Uterus (tissue), 4 donors: ENCODE measurements around the gene NFIL3. TPM values are rescaled to one million over a fixed set of nuclear protein-coding genes. Genes with fewer than 3 reads are reported as not detected.

Experiments
- DNase-seq, 2 donors: peaks; one replicate each; pipeline ENCODE4 v3.0.0-alpha.2; 2019 to 2020
- H3K27ac ChIP-seq, 2 donors: fragments of 200-600 bp; sonication (generic); 1 replicate in 1 of 2; 2 replicates in 1 of 2; pipeline ENCODE4 v1.5.1; 2016 to 2018
- H3K27me3 ChIP-seq, 2 donors: fragments of 200-600 bp; sonication (generic); one replicate each; pipeline ENCODE4 v1.5.1; 2018 to 2019; ENCODE audit warnings: control low read depth in 1 of 2
- H3K36me3 ChIP-seq, 2 donors: fragments of 200-600 bp; sonication (generic); one replicate each; pipeline ENCODE4 v1.5.1; 2019; ENCODE audit warnings: control low read depth in 1 of 2
- H3K4me1 ChIP-seq, 2 donors: fragments of 200-600 bp; sonication (generic); one replicate each; pipeline ENCODE4 v1.5.1; 2018 to 2019; ENCODE audit warnings: control low read depth in 1 of 2
- H3K4me3 ChIP-seq, 2 donors: fragments of 200-600 bp; sonication (generic); 1 replicate in 1 of 2; 2 replicates in 1 of 2; pipeline ENCODE4 v1.5.1; 2018 to 2019; ENCODE audit warnings: mild to moderate bottlenecking in 1 of 2
- H3K9me3 ChIP-seq, 2 donors: fragments of 200-600 bp; sonication (generic); one replicate each; pipeline ENCODE4 v1.5.1; 2019; ENCODE audit warnings: control low read depth in 1 of 2
- CTCF ChIP-seq, 4 experiments: fragments of 200-600 bp in 2 of 4; fragments of 450-650 bp in 2 of 4; sonication (generic) in 2 of 4; IDR thresholded peaks; one replicate each; pipeline ENCODE4 v1.5.1; 2016 to 2019; ENCODE audit warnings: antibody characterized with exemption in 4 of 4, mild to moderate bottlenecking in 2 of 4, moderate library complexity in 1 of 4
- POLR2A ChIP-seq, 2 donors: fragments of 450-650 bp; IDR thresholded peaks; one replicate each; pipeline ENCODE4 v1.6.1; 2016; ENCODE audit warnings: antibody characterized with exemption in 2 of 2, mild to moderate bottlenecking in 1 of 2, moderate library complexity in 1 of 2
- intact Hi-C: fragments of 100-400 bp; cut with DNase I; formaldehyde crosslinking; loops from one replicate; pipeline ENCODE4 v1.15.1; 2023; ENCODE audit warnings: low total_unique reads
- total RNA-seq, 4 donors: library from RNA; depleted of rRNA in 3 of 4; stranded (reverse); fragments of >200 nt in 3 of 4; gene quantifications; one replicate each; pipeline versions ENCODE4 v1.1.0 to v1.2.4, GENCODE V29; 2014 to 2023
- donor health status: DM: yes; HTN: yes; CAD: no.

Gene NFIL3
- total RNA-seq, 4 donors from 2014 or later = 28.5 to 74.7 (median 64.8) TPM

GRCh38 chr9:91451431-91452270, 28.0 kb upstream of the NFIL3 start:
- no peaks in the 10 kb centered on the region for H3K4me1 ChIP-seq
- H3K4me3 ChIP-seq = no peak overlapping the region
- no peaks in the 10 kb centered on the region for H3K27me3 ChIP-seq
- no peaks in the 10 kb centered on the region for H3K36me3 ChIP-seq
- DNase-seq = no peak
- TF ChIP-seq CTCF (IDR thresholded peaks at IDR 0.05) (no peak), POLR2A (IDR thresholded peaks at IDR 0.05) (no peak)
- no peak overlapping the region for H3K27ac ChIP-seq
- intact Hi-C loops = no loop called here
- no peaks in the 10 kb centered on the region for H3K9me3 ChIP-seq

GRCh38 chr9:91445135-91445534, 21.5 kb upstream of the NFIL3 start:
- DNase-seq = no peak
- Histone ChIP-seq H3K4me1 (no peaks in the 10 kb centered on the region), H3K27me3 (no peaks in the 10 kb centered on the region), H3K27ac (no peak overlapping the region), H3K4me3 (no peak overlapping the region), H3K9me3 (peaks cover 0 to 11% of the 10 kb centered on the region in 2 donors), H3K36me3 (no peaks in the 10 kb centered on the region)
- TF ChIP-seq POLR2A (IDR thresholded peaks at IDR 0.05) = no peak
- TF ChIP-seq CTCF (IDR thresholded peaks at IDR 0.05) = no peak
- intact Hi-C loops = no loop called here

- H3K4me3 ChIP-seq = no peak overlapping the region
- no peak for DNase-seq
- H3K9me3 ChIP-seq = peaks cover 0 to 11% of the 10 kb centered on the region in 2 donors
- intact Hi-C loops = no loop called here
- no peak for TF ChIP-seq POLR2A (IDR thresholded peaks at IDR 0.05)
- no peak for TF ChIP-seq CTCF (IDR thresholded peaks at IDR 0.05)
- H3K36me3 ChIP-seq = no peaks in the 10 kb centered on the region
- H3K27me3 ChIP-seq = no peaks in the 10 kb centered on the region
- no peaks in the 10 kb centered on the region for H3K4me1 ChIP-seq
- H3K27ac ChIP-seq = no peak overlapping the region
Measured at GRCh38 chr9:91443994-91444392, 20.4 kb upstream of the NFIL3 start.

- Histone ChIP-seq H3K27me3 (no peaks in the 10 kb centered on the region), H3K9me3 (peaks cover 0 to 11% of the 10 kb centered on the region in 2 donors), H3K4me3 (no peak overlapping the region), H3K36me3 (no peaks in the 10 kb centered on the region), H3K4me1 (no peaks in the 10 kb centered on the region), H3K27ac (no peak overlapping the region)
- TF ChIP-seq POLR2A (IDR thresholded peaks at IDR 0.05) (no peak), CTCF (IDR thresholded peaks at IDR 0.05) (no peak)
- no peak for DNase-seq
- intact Hi-C loops = no loop called here
Measured at GRCh38 chr9:91443321-91443993, 19.8 kb upstream of the NFIL3 start.

- DNase-seq = no peak
- Histone ChIP-seq H3K27ac (no peak overlapping the region), H3K9me3 (no peaks in the 10 kb centered on the region), H3K4me1 (no peaks in the 10 kb centered on the region), H3K27me3 (no peaks in the 10 kb centered on the region), H3K4me3 (no peak overlapping the region), H3K36me3 (no peaks in the 10 kb centered on the region)
- intact Hi-C loops = loop anchor here (10.0 kb wide), 1 partner anchor 522 kb away; no protein-coding TSS in a partner anchor
- TF ChIP-seq POLR2A (IDR thresholded peaks at IDR 0.05) (no peak), CTCF (IDR thresholded peaks at IDR 0.05) (no peak)
Measured at GRCh38 chr9:91436841-91437240, 13.2 kb upstream of the NFIL3 start.
